Ovary (tissue), 3 donors: ENCODE results near the gene MRPL9.

Experiments
- EP300 ChIP-seq: sonication (generic); formaldehyde crosslinking; IDR thresholded peaks from one replicate; pipeline ENCODE4 v1.6.1; 2017; ENCODE audit warnings: antibody characterized with exemption
- POLR2A ChIP-seq: fragments of 450-650 bp; IDR thresholded peaks from one replicate; pipeline ENCODE4 v1.6.1; 2017; ENCODE audit warnings: antibody characterized with exemption, mild to moderate bottlenecking, moderate library complexity
- TF ChIP-seq, protein P1 (sequence below), 3 donors: fragments of 450-650 bp in 2 of 3; fragments of 200-600 bp in 1 of 3; IDR thresholded peaks; one replicate each; pipeline versions ENCODE4 v1.5.1 to v1.8.0; 2016 to 2022; ENCODE audit warnings: antibody characterized with exemption in 3 of 3, mild to moderate bottlenecking in 1 of 3
- donor health status: DM: no; HTN: no; CAD: no.

DNA sequence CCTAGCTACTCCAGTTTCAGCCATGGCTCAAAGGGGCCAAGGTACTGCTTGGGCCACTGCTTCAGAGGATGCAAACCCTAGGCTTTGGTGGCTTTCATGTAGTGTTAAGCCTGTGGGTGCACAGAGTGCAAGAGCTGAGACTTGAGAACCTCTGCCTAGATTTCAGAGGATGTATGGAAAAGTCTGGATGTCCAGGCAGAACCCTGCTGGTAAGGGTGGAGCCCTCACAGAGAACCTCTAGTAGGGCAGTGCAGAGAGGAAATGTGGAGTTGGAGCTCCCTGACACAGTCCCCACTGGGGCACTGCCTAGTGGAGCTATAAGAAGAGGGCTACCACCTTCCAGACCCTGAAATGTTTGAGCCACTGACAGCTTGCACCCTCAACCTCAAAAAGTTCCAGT is 25.8 kb downstream of the MRPL9 start:
- TF ChIP-seq, protein P1, sequence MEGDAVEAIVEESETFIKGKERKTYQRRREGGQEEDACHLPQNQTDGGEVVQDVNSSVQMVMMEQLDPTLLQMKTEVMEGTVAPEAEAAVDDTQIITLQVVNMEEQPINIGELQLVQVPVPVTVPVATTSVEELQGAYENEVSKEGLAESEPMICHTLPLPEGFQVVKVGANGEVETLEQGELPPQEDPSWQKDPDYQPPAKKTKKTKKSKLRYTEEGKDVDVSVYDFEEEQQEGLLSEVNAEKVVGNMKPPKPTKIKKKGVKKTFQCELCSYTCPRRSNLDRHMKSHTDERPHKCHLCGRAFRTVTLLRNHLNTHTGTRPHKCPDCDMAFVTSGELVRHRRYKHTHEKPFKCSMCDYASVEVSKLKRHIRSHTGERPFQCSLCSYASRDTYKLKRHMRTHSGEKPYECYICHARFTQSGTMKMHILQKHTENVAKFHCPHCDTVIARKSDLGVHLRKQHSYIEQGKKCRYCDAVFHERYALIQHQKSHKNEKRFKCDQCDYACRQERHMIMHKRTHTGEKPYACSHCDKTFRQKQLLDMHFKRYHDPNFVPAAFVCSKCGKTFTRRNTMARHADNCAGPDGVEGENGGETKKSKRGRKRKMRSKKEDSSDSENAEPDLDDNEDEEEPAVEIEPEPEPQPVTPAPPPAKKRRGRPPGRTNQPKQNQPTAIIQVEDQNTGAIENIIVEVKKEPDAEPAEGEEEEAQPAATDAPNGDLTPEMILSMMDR (IDR thresholded peaks at IDR 0.05), result no peak
- TF ChIP-seq POLR2A (no peak), EP300 (no peak)
